GM18520 (cell line): ENCODE data around the gene SHROOM3.

ENCODE experiments used
- ATAC-seq: cut with Tn5 transposase; IDR thresholded peaks from one replicate; pipeline ENCODE4 v1.9.1; 2021; ENCODE audit not compliant: unreplicated experiment

The SHROOM3 gene

GRCh38 chr4:76737180-76737579 is 302.2 kb downstream of the SHROOM3 start:
- no peak for ATAC-seq

- no peak for ATAC-seq
Observed at GRCh38 chr4:76737771-76738085, 302.7 kb downstream of the SHROOM3 start.

GRCh38 chr4:76738086-76738931 is 303.3 kb downstream of the SHROOM3 start:
- no peak for ATAC-seq

- ATAC-seq = no peak
Observed at GRCh38 chr4:76740192-76740591, 305.2 kb downstream of the SHROOM3 start.

GRCh38 chr4:76740866-76741662 is 306.0 kb downstream of the SHROOM3 start:
- ATAC-seq = no peak

- no peak for ATAC-seq
Observed at GRCh38 chr4:76741663-76742020, 306.6 kb downstream of the SHROOM3 start.

GRCh38 chr4:76744241-76744921 is 309.4 kb downstream of the SHROOM3 start:
- no peak for ATAC-seq

- ATAC-seq = no peak
Observed at GRCh38 chr4:76745240-76745639, 310.2 kb downstream of the SHROOM3 start.

- ATAC-seq = no peak
Observed at GRCh38 chr4:76747563-76747962, 312.5 kb downstream of the SHROOM3 start.

GRCh38 chr4:76748649-76749048 is 313.6 kb downstream of the SHROOM3 start:
- no peak for ATAC-seq

- no peak for ATAC-seq
Observed at GRCh38 chr4:76749355-76749754, 314.3 kb downstream of the SHROOM3 start.

- no peak for ATAC-seq
Observed at GRCh38 chr4:76750716-76751115, 315.7 kb downstream of the SHROOM3 start.

- no peak for ATAC-seq
Observed at GRCh38 chr4:76751612-76752343, 316.7 kb downstream of the SHROOM3 start.

GRCh38 chr4:76752861-76753501 is 318.0 kb downstream of the SHROOM3 start:
- ATAC-seq = no peak

GRCh38 chr4:76753814-76754213 is 318.8 kb downstream of the SHROOM3 start:
- ATAC-seq = no peak

- ATAC-seq = no peak
Observed at GRCh38 chr4:76754439-76754838, 319.4 kb downstream of the SHROOM3 start.

GRCh38 chr4:76755756-76756155 is 320.7 kb downstream of the SHROOM3 start:
- no peak for ATAC-seq

- ATAC-seq = no peak
Observed at GRCh38 chr4:76756416-76756815, 321.4 kb downstream of the SHROOM3 start.

- no peak for ATAC-seq
Observed at GRCh38 chr4:76757418-76757939, 322.4 kb downstream of the SHROOM3 start.

- ATAC-seq = no peak
Observed at GRCh38 chr4:76758290-76758882, 323.4 kb downstream of the SHROOM3 start.
